Measurements from ENCODE around the gene CALN1.
"Not testable (repeated sequence)": the region's sequence is repeated elsewhere in the genome, so short reads cannot be mapped to it uniquely, and the experiment has no call there.

The CALN1 gene

GRCh38 chr7:72343991-72344390 is 68.1 kb downstream of the CALN1 start:
- no peak for TF ChIP-seq CTCF (IDR thresholded peaks at IDR 0.05; ENCODE audit: low read depth, low read length, missing control alignments)
- H3K4me3 ChIP-seq (ENCODE audit: low read depth, low read length): no peak overlapping the region
- no peak for DNase-seq (ENCODE audit: low read depth)

- H3K4me3 ChIP-seq (ENCODE audit: low read depth, low read length); DNase-seq (ENCODE audit: low read depth): not testable (repeated sequence)
Measured at GRCh38 chr7:72343354-72343753, 68.8 kb downstream of the CALN1 start.

- no peak for DNase-seq (ENCODE audit: low read depth)
- no peak for TF ChIP-seq CTCF (IDR thresholded peaks at IDR 0.05; ENCODE audit: low read depth, low read length, missing control alignments)
- H3K4me3 ChIP-seq (ENCODE audit: low read depth, low read length): no peak overlapping the region
Measured at GRCh38 chr7:72337390-72338167, 74.6 kb downstream of the CALN1 start.

GRCh38 chr7:72336632-72337389 is 75.3 kb downstream of the CALN1 start:
- no peak overlapping the region for H3K4me3 ChIP-seq (ENCODE audit: low read depth, low read length)
- DNase-seq (ENCODE audit: low read depth): no peak
- TF ChIP-seq CTCF (IDR thresholded peaks at IDR 0.05; ENCODE audit: low read depth, low read length, missing control alignments): no peak

- TF ChIP-seq CTCF (IDR thresholded peaks at IDR 0.05; ENCODE audit: low read depth, low read length, missing control alignments): no peak
- DNase-seq (ENCODE audit: low read depth): no peak
- no peak overlapping the region for H3K4me3 ChIP-seq (ENCODE audit: low read depth, low read length)
Measured at GRCh38 chr7:72336382-72336631, 75.8 kb downstream of the CALN1 start.

- no peak for DNase-seq (ENCODE audit: low read depth)
- no peak for TF ChIP-seq CTCF (IDR thresholded peaks at IDR 0.05; ENCODE audit: low read depth, low read length, missing control alignments)
- no peak overlapping the region for H3K4me3 ChIP-seq (ENCODE audit: low read depth, low read length)
Measured at GRCh38 chr7:72335561-72336381, 76.4 kb downstream of the CALN1 start.

GRCh38 chr7:72334698-72335097 is 77.4 kb downstream of the CALN1 start:
- TF ChIP-seq CTCF (IDR thresholded peaks at IDR 0.05; ENCODE audit: low read depth, low read length, missing control alignments): no peak
- DNase-seq (ENCODE audit: low read depth): no peak
- no peak overlapping the region for H3K4me3 ChIP-seq (ENCODE audit: low read depth, low read length)
